GM12892 (cell line): ENCODE data around the gene WNK2.

Experiments used
- POLR2A ChIP-seq: IDR thresholded peaks from 2 replicates; pipeline ENCODE4 v1.6.1; 2011; ENCODE audit warnings: low read depth, low read length, control low read depth
- POLR2AphosphoS5 ChIP-seq: IDR thresholded peaks from 2 replicates; pipeline ENCODE4 v1.6.1; 2011; ENCODE audit warnings: low read depth, low read length, control low read depth
- TAF1 ChIP-seq: IDR thresholded peaks from 2 replicates; pipeline ENCODE4 v1.6.1; 2011; ENCODE audit warnings: low read depth, mild to moderate bottlenecking, control low read depth, low read length, borderline replicate concordance

DNA sequence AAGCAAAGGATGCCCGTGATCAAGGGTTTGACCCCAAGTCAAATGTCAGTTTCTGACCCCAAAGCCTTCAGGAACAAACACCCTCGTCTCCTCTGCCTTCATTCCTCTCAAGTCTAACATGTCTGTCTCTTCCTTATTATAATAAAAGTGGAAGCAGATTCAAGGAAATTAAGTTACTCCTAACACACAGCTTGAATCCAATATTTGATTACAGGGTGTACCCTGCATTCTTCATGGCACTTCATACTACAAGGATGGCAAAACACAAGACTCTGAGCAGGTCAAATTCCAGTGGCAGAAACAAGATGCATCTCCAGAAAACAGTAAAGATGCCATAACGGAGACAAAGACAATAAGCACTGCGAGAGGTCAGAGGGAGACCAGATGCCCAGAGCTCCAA, 148.4 kb downstream of the WNK2 start:
- no peak for TF ChIP-seq POLR2AphosphoS5
- no peak for TF ChIP-seq POLR2A
- no peak for TF ChIP-seq TAF1
